GM18508 (cell line): ENCODE data around the gene ATP6V1B1.

Experiments
- ATAC-seq: cut with Tn5 transposase; IDR thresholded peaks from one replicate; pipeline ENCODE4 v1.9.1; 2021; ENCODE audit warnings: moderate number of reproducible peaks; ENCODE audit not compliant: insufficient read depth, unreplicated experiment

ATP6V1B1 gene

DNA sequence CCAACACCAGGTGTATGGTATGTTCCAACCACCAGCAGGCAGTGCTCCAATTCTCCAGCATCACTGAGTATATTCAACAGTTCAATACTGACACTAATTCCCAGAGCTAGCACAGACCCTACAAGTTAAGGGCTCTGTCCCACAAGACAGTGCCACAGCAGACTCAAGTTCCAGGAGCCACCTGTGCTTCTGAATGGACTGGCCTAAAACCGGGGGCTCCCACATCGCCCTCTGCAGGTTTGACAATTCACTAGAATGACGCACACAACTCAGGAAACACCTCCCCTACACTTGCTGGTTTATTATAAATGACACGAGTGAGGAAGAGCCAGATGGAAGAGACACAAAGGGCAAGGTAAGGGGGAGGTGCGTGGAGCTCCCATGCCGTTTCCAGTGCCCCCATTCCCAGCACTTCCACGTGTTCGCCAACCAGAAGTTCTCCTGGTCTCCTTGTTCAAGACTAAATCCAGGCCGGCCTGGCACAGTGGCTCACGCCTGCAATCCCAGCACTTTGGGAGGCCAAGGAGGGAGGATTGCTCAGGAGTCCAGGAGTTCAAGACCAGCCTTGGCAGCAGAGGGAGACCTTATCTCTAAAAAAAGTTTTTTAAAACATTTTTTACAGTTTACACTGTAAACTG is 12.2 kb upstream of the ATP6V1B1 start:
- ATAC-seq = no peak

GRCh38 chr2:70926042-70926441 is 9.7 kb upstream of the ATP6V1B1 start:
- ATAC-seq = no peak

GRCh38 chr2:70927138-70927537 is 8.6 kb upstream of the ATP6V1B1 start:
- ATAC-seq = no peak

DNA sequence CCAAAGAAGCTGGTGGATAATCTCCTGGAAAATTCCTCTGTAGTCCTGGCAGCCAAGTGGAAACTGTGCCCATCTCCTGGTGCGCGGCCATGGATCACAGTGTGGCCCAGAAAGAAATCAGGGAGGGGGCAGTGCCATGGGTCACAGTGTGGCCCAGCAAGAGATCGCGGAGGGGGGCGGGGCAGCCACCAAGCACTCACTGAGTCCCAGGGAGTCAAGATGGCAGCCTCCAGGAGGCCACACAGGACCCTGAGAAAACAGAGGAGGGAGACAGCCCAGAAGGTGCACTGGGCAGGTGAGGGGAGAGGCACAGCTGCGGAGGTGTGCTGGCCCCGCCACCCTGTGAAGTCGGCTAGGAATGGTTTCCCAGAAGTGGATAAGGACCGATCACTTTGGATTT is 8.1 kb upstream of the ATP6V1B1 start:
- no peak for ATAC-seq

DNA sequence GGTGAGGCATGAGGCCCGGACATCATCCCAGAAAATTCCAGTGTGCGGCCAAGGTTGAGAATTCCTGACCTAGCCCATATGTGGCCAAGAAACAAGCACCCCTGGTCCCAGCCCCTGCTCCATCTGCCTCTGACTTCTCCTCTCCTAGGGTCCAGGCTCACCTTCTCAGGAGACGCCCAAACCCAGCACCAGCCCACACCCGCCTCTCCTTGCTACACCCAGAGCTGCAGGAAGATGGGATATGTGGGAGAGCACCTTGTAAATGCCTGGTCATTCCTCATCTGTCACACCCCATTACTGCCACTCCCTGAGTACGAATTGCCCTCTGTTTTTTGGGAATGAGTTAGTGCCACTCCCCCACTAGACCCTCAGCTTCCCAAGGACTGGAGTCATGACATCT is 7.3 kb upstream of the ATP6V1B1 start:
- no peak for ATAC-seq

GRCh38 chr2:70930371-70931329 is 5.0 kb upstream of the ATP6V1B1 start:
- ATAC-seq = no peak

DNA sequence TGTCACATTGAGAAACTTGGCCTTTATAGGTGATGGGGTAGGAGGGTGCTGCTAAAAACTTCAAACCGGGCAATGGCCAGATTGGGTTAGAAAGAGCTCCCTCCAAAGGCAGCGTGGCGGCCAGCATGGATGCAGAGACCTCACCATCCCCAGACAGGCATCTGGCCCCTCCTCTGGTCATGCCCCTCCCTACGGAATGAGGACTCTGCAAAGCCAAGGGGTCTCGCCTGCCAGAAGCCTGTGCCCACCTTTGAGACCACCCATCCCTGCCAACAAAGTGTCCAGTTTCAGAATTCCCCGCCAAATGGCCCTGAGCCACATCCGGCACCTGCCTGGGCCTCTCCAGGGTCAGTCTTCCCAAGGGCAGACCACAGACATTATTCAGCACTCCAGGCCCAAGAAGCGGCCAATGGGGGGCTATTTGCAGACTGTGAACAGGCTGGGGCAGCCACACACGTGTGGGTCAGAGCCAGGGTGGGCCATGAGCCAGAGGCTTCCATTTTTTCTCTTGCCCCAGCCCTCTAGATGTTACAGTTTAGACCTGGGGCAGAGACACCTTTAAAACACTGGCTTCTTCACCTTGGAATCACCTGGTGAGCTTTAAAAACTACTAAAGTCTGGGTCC is 4.2 kb upstream of the ATP6V1B1 start:
- no peak for ATAC-seq

DNA sequence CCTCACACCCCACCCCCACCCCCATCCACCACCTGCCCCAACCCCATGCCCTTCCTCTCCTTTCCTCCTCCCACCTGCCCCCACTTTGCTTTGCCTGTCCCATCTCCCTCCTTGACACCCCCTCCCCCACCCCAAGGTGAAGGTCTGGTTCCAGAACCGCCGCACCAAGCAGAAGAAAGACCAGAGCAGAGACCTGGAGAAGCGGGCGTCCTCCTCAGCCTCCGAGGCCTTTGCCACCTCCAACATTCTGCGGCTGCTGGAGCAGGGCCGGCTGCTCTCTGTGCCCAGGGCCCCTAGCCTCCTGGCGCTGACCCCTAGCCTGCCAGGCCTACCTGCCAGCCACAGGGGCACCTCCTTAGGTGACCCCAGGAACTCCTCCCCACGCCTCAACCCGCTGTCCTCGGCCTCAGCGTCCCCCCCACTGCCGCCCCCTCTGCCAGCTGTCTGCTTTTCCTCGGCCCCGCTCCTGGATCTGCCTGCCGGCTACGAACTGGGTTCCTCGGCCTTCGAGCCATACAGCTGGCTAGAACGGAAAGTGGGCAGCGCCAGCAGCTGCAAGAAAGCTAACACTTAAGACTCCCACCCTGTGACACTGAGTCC is 3.0 kb upstream of the ATP6V1B1 start:
- no peak for ATAC-seq

DNA sequence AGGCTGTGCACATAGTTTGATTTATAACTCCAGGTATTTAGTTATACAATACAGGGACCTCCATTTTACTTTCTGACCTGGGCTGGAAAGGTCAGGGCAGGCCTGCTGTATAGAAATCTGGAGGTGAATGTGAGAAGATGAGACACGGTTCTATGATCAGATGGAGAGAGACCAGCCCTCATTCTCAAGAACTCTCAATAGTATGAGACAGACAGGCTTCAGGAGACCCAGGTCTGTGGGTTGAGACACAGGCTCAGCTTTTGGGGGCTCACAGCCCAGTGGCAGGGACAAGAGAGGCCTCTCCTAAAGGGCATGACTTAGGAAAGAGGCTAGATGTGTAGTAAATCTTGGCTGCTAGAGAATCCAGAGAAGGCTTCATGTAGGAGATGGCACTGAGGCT is 719 bp upstream of the ATP6V1B1 start:
- ATAC-seq = no peak

DNA sequence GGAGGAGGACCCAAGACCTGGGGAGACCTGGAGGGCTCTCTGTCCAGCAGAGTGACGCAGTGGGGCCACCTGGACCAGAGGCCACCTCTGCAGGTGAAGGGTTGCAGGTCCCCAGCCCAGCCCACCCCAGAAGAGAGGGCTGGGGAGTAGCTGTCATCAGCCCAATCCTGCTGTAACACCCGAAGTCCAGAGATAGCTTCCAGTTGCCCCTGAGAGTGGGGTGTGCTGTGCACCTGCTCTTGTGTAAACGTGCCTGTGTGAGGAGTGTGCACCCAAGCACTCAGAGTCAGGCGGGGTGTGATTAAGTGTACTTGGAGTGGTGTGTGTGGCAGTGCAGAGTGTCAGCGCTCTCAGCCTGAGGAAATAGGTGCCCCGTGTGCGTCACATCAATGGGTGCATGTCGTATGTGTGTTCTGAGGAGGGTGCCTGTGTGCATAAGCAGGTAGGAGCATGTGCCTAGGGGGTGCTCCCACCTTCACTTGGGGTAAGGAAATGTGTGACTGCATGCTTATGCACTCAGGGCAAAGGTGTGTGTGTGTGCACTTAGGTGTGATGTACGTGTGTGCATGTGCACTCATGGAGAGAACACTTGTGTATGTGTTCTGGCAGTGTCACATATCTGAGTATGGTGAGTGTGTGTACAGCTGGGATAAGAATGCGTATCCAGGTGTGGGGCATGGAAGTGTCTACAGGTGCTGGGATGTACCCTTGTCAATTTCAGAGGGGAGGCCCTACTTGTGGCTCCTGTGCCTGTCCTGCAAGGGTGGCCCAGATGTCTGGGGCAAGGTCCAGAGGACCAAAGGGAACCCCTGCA is 672 bp downstream of the ATP6V1B1 start:
- no peak for ATAC-seq

- no peak for ATAC-seq
These were observed 1.5 kb downstream of the ATP6V1B1 start for GRCh38 chr2:70936979-70937811.

DNA sequence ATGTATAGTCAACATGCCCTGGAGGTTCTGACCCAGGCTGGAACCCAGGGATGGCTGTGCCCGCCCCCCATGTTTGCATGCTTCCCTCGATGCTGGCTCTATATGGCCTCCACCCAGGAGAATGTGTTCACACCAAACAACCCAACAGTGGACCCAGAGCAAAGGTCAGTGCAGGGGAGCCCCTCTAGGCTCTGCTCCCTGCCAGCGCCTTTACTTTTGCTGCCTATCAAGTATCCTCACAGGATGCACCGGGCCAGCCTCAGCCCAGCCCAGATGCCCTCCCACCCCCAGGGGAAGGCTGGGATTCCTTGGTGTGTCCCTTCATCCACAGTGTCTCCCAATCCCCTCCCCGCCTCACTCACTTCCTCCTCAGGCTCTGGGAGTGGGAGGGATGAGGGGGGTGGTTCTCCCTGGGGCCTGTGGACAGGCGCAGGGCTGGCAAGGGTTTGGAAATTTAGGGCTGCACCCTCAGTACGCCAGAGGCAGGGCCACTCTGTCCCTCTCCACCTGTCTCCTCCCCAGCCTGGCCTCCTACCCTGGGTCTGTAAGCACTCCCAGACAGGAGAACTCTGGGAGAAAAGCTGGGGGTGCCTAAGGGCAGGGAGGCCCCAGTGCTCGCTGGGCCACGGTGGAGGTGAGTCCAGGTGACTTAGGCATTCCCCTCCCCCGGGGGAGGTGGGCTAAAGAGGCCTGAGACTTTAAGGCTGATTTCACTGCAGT is 2.3 kb downstream of the ATP6V1B1 start:
- no peak for ATAC-seq

GRCh38 chr2:70938586-70938950 is 2.9 kb downstream of the ATP6V1B1 start:
- no peak for ATAC-seq

DNA sequence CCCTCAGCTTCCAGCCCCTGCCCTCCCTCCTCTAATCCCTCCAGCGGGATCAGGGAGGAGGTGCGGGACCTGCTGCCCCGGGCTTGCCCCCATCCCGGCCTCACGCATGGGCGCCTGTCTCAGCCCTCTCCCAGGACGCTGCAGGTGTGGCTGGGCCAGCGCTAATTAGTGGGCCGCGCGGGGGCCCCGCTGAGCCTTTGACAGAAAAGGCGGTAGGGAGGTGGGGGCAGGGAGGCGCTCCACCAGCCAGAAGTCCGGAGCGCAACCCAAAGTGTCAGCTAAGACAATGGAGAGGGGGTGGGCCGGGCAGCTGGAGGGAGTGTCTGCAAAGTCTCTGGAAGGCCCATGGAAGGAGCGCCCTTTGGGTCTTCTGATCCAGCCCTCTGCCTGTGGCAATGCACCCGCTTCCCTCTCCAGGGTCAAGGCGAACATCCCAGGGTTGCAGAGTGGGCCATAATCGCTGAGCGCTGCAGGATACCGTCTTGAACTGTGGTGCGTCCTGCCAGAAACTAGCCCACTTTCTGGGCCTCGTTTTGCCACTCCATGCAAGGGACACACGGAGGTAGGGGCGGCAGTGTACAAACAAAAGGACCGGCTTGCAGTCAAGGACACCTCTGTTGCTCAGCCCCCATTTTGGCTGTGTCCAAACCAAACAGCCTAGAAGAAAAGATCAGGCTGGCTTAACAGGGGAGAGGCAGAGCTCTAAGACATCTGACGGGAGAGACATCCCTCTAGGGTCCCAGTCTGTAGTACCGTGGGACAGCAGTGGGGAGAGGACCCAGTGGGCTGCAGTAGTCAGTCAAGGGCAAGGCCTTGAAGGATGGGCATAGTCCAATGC is 3.5 kb downstream of the ATP6V1B1 start:
- ATAC-seq = no peak

DNA sequence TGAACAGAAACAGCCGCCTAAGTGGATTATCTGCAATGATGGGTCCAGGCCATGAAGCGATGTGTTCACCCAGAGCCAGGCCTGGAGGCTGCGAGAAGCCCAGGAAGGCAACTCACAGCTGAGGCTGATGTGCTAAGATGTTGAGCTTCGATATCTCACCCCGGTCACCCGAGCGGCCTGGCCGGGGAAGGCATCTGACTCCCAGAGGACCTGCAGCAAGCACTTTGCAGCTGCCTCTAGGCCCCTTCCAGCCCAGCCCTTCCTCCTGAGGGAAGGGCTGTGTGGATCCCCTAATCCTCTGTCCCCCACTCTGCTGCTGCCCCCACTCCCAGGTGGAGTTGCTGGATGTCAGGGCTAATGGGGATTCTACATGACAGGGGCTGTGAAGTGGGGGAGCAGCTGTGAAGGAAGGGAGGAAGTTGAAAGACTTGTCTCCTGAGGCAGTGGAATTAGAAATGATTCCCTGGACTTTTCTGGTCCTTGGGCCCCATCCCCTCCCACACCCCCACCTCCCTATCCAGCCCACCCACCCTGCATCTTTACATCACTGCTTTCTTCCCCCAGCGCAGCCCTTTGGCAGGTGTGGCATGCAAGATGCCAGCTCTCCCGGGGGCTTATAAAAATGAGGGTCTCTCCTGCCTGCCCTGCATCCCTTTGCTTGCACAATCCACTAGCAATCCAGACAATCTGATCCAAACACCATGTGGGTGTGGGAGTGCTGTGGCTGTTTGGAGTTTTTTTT is 4.3 kb downstream of the ATP6V1B1 start:
- ATAC-seq = no peak

DNA sequence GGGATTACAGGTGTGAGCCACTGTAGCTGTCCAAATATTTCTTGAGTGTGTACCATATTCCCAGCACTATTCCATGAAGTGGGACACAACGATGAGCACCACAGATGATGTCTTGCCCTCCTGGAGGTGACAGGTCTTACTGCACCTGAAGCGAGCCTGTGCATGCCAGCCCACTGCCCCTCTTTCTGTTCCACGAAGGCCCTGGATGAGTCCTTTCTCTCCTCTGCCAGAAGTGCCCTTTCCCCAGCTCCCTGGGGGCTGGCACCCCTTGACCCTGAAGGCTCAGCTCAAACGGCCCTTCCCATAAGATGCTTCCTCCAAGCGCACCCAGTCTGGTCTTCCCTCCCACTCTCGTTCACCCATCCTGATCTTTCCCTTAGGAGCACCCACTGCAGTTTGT is 5.5 kb downstream of the ATP6V1B1 start:
- no peak for ATAC-seq

DNA sequence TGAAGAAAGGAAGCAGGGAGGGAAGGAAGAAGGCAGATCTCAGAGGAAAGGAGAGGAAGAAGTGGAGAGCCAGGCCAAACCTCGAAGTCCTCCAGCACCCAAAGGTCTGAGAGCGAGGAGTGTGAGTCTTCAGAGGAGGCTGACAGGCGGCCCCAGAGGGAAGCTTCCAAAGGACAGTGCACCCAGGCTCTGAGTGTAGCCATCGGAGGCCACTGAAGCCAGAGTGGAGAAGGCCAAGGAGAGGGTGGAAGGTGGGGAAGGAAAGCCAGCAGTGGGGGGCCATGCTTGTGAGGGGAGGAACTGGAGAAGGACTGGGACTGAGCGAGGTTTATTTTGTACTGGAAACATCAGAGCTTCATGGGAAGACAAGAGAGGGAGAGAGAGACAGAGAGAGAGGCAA is 6.0 kb downstream of the ATP6V1B1 start:
- no peak for ATAC-seq
